ENCODE data around the gene ERC2. TPM values are rescaled to one million over a fixed set of nuclear protein-coding genes. Genes with fewer than 3 reads are reported as not detected.

The ERC2 gene
- total RNA-seq, 2 donors from 2014 or later: 1.2 TPM; not detected in 1

GRCh38 chr3:56123487-56123886 is 344.8 kb downstream of the ERC2 start:
- H3K4me1 ChIP-seq (ENCODE audit: control insufficient read depth in 1 of 2, low read depth in 2 of 2): no peaks in the 10 kb centered on the region
- ATAC-seq (ENCODE audit: insufficient number of reproducible peaks, low FRiP score, low read depth) (no peak), DNase-seq (ENCODE audit: low spot score) (no peak)
- TF ChIP-seq CTCF (IDR thresholded peaks at IDR 0.05): no peak
- no peak overlapping the region for H3K4me3 ChIP-seq
- H3K27me3 ChIP-seq (replicated peaks; ENCODE audit: insufficient read depth): no peaks in the 10 kb centered on the region
- H3K27ac ChIP-seq: no peak overlapping the region
- no peaks in the 10 kb centered on the region for H3K9me3 ChIP-seq
- H3K36me3 ChIP-seq: no peaks in the 10 kb centered on the region

- no peak overlapping the region for H3K4me3 ChIP-seq
- H3K27me3 ChIP-seq (replicated peaks; ENCODE audit: insufficient read depth): no peaks in the 10 kb centered on the region
- no peak for TF ChIP-seq CTCF (IDR thresholded peaks at IDR 0.05)
- no peaks in the 10 kb centered on the region for H3K9me3 ChIP-seq
- H3K4me1 ChIP-seq (ENCODE audit: control insufficient read depth in 1 of 2, low read depth in 2 of 2): no peaks in the 10 kb centered on the region
- DNase-seq (ENCODE audit: low spot score) (no peak), ATAC-seq (ENCODE audit: insufficient number of reproducible peaks, low FRiP score, low read depth) (no peak)
- H3K36me3 ChIP-seq: no peaks in the 10 kb centered on the region
- no peak overlapping the region for H3K27ac ChIP-seq
Measured at GRCh38 chr3:56122911-56123310, 345.4 kb downstream of the ERC2 start.

GRCh38 chr3:56121716-56122115 is 346.6 kb downstream of the ERC2 start:
- ATAC-seq (ENCODE audit: insufficient number of reproducible peaks, low FRiP score, low read depth) (no peak), DNase-seq (ENCODE audit: low spot score) (no peak)
- no peak for TF ChIP-seq CTCF (IDR thresholded peaks at IDR 0.05)
- Histone ChIP-seq H3K27me3 (replicated peaks; ENCODE audit: insufficient read depth) (no peaks in the 10 kb centered on the region), H3K9me3 (no peaks in the 10 kb centered on the region), H3K4me3 (no peak overlapping the region), H3K4me1 (ENCODE audit: control insufficient read depth in 1 of 2, low read depth in 2 of 2) (no peaks in the 10 kb centered on the region), H3K36me3 (no peaks in the 10 kb centered on the region), H3K27ac (no peak overlapping the region)

- no peak overlapping the region for H3K4me3 ChIP-seq
- H3K27ac ChIP-seq: no peak overlapping the region
- no peak for ATAC-seq (ENCODE audit: insufficient number of reproducible peaks, low FRiP score, low read depth)
- H3K9me3 ChIP-seq: peaks cover 4% of the 10 kb centered on the region
- TF ChIP-seq CTCF (IDR thresholded peaks at IDR 0.05): no peak
- no peaks in the 10 kb centered on the region for H3K27me3 ChIP-seq (replicated peaks; ENCODE audit: insufficient read depth)
- no peaks in the 10 kb centered on the region for H3K36me3 ChIP-seq
- H3K4me1 ChIP-seq (ENCODE audit: control insufficient read depth in 1 of 2, low read depth in 2 of 2): no peaks in the 10 kb centered on the region
- DNase-seq (ENCODE audit: low spot score): no peak
Measured at GRCh38 chr3:56119575-56120349, 348.5 kb downstream of the ERC2 start.

- no peak for DNase-seq (ENCODE audit: low spot score)
- Histone ChIP-seq H3K4me1 (ENCODE audit: control insufficient read depth in 1 of 2, low read depth in 2 of 2) (no peaks in the 10 kb centered on the region), H3K27ac (no peak overlapping the region), H3K9me3 (peaks cover 4% of the 10 kb centered on the region), H3K4me3 (no peak overlapping the region), H3K36me3 (no peaks in the 10 kb centered on the region), H3K27me3 (replicated peaks; ENCODE audit: insufficient read depth) (no peaks in the 10 kb centered on the region)
- ATAC-seq (ENCODE audit: insufficient number of reproducible peaks, low FRiP score, low read depth): no peak
- no peak for TF ChIP-seq CTCF (IDR thresholded peaks at IDR 0.05)
Measured at GRCh38 chr3:56118968-56119367, 349.3 kb downstream of the ERC2 start.
